Astrocyte of the spinal cord (primary cell): Measurements from ENCODE around the gene MGLL.

Experiments used
- DNase-seq: peaks from one replicate; pipeline ENCODE4 v3.0.0; 2011; ENCODE audit warnings: low read depth, low spot score
- H3K4me3 ChIP-seq: 2 replicates; pipeline ENCODE4 v1.5.1; 2011; ENCODE audit warnings: low read depth, mild to moderate bottlenecking, low read length, moderate library complexity
- in situ Hi-C: cut with HindIII; loops from 2 replicates; pipeline ENCODE4 v1.10.0; 2017; ENCODE audit warnings: low sequenced_read_pairs
- TF ChIP-seq, protein P1 (sequence below): IDR thresholded peaks from 2 replicates; pipeline ENCODE4 v1.5.1; 2012; ENCODE audit warnings: low read depth, mild to moderate bottlenecking, low read length, inconsistent platforms

The MGLL gene

GRCh38 chr3:127740136-127740915 lies 82.0 kb downstream of the MGLL start:
- TF ChIP-seq, protein P1, sequence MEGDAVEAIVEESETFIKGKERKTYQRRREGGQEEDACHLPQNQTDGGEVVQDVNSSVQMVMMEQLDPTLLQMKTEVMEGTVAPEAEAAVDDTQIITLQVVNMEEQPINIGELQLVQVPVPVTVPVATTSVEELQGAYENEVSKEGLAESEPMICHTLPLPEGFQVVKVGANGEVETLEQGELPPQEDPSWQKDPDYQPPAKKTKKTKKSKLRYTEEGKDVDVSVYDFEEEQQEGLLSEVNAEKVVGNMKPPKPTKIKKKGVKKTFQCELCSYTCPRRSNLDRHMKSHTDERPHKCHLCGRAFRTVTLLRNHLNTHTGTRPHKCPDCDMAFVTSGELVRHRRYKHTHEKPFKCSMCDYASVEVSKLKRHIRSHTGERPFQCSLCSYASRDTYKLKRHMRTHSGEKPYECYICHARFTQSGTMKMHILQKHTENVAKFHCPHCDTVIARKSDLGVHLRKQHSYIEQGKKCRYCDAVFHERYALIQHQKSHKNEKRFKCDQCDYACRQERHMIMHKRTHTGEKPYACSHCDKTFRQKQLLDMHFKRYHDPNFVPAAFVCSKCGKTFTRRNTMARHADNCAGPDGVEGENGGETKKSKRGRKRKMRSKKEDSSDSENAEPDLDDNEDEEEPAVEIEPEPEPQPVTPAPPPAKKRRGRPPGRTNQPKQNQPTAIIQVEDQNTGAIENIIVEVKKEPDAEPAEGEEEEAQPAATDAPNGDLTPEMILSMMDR, result no peak
- in situ Hi-C loops, result no loop called here
- H3K4me3 ChIP-seq, result no peak overlapping the region
- DNase-seq, result peak; percentile 76

GRCh38 chr3:127739347-127740135 lies 82.8 kb downstream of the MGLL start:
- DNase-seq, result peak; percentile 89
- TF ChIP-seq, protein P1, result no peak
- in situ Hi-C loops, result no loop called here
- no peak overlapping the region for H3K4me3 ChIP-seq

GRCh38 chr3:127738192-127738840 lies 84.0 kb downstream of the MGLL start:
- H3K4me3 ChIP-seq, result no peak overlapping the region
- TF ChIP-seq, protein P1, result no peak
- in situ Hi-C loops, result no loop called here
- peak; percentile 71 for DNase-seq

- in situ Hi-C loops, result no loop called here
- no peak for DNase-seq
- no peak overlapping the region for H3K4me3 ChIP-seq
- TF ChIP-seq, protein P1, result no peak
Measured at GRCh38 chr3:127736801-127737539, 85.3 kb downstream of the MGLL start.

- TF ChIP-seq, protein P1, result no peak
- no peak overlapping the region for H3K4me3 ChIP-seq
- in situ Hi-C loops, result no loop called here
Measured at GRCh38 chr3:127735767-127736693, 86.3 kb downstream of the MGLL start.

More at GRCh38 chr3:127735767-127736693, 86.3 kb downstream of the MGLL start:
- DNase-seq, result peak; percentile 85
